NCI-H524 (cell line): ENCODE results near the gene GABBR2.

Experiments used
- DNase-seq, 2 experiments: peaks; one replicate each; lab custom pipeline; 2025; lab: John Stamatoyannopoulos, UW

Gene GABBR2

DNA sequence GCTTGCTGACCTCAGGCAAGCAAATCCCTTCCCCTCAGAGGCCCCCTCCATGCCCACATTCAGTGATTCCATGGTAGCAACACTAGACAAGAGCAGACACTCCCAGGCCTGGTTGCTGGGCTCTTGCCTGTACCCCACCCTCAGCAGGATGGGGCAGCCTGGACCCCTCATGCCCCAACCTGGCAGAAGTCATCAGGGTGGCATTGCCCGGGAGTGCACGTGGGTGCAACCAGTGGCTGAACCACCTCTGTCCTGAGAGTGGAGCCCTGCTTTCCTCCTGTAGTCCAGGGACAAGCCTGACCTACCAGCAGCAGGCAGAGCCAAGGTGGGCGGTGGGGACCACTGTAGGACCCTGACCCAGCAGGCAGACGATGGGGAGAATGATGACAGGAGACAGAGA lies 387.5 kb downstream of the GABBR2 start:
- no peak for DNase-seq

DNA sequence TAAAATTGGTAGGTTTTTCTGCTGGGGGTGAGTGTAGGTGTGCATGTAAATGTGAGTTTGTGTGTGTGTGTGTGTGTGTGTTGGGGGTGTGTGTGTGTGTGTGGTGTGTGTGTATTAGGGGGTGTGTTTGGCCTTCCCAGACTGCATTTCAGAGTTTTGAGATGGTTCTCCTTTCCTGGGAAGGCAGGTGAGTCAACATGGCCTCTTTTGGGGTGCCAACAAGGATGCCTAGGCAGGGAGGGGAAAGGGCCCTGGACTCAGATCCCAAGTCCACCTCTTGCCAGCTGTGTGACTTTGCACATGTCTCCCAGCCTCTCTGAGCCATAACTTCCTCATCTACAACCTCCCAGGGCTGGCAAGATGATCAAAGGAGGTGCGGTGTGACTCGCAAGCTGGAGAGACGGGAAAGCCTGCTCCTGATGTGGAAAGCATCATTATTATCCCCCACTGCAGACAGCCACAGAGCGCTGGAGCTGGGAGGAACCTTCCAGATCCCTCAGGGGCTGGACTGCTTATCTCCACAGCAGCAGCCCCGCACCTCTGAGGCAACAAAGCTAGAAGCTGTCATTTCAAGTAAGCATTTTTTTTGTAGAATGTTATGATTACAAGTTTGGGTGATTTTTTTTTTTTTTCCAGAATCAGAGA lies 389.8 kb downstream of the GABBR2 start:
- DNase-seq: no peak

GRCh38 chr9:98318041-98318790 lies 390.5 kb downstream of the GABBR2 start:
- DNase-seq: peak; percentile 8 to 66

- DNase-seq: peak; percentile 89 to 94
These were observed 391.4 kb downstream of the GABBR2 start for GRCh38 chr9:98317134-98317857.

DNA sequence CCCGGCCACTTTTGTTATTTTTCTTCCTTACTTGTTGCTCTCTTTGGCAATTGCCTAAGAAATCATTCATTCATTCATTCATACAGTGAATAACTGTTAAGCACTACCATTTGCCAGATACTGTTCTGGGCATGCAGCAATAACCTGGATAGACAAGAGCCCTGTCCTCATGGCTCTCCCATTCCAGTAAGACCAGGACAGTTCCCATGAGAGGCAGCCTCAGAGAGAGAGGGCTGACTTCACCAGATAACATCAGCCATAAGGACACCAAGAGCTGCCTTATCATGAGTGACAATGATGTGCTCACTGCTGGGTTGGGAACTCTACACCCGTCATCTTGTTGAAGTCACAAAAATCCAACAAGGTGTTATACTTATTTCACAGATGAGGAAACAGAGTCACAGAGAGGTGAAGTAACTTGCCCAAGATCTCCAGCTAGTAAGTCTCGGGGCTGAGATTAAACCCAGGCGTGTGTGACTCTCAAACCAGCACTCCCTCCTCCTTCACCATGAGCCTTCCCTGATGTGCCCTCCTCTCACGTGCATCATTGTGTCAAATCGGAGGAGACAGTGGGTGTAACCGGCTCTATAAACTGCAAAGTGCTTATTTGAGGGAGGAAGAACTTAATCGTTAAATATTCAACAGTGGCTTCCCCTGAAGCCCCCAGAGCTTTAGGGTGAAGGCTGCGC lies 392.1 kb downstream of the GABBR2 start:
- DNase-seq: peak; percentile 84 to 85

DNA sequence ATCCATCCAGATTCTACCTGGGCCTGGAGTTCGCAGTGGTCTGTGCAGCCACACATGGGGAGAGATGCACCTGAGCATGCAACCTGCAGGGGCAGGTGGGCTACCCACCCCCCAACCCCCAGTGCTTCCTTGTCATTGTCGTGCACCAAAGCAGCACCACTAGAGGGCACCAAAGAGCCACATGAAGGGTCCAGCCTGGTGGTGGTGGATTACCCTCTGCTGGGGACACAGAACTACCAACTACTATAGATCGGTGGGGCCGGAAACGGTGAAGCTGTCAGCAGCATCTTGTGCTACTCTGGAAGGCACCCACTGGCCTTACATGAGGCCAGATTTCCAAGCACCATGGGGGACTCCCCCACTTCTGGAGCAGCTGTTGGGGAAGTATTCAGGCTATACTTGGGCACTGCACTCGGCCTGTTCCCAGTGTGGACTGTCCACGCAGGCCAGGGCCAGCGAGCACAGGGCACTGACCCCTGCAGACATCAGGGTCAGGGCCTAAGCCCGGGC lies 393.1 kb downstream of the GABBR2 start:
- DNase-seq: peak; percentile 96 to 98

DNA sequence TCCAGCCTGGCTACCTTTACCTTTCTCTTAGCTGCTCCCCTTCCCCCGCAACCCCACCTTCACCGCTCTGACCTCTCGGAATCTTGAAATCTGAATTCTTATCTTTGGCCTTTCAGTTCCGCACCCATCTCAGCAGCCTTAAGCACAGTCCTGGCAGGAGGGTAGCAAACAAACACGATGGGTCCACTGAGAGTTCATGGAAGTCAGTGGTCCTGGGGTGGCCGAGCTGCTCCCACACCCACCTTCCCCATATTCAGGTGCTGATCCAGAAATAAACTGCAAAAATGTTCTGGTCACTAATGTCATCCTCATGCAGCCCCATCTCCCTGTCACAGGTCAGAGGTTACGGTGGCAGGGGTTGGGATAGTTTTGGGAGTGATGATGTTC lies 393.7 kb downstream of the GABBR2 start:
- no peak for DNase-seq

- DNase-seq: no peak
These were observed 394.2 kb downstream of the GABBR2 start for GRCh38 chr9:98314381-98315066.

DNA sequence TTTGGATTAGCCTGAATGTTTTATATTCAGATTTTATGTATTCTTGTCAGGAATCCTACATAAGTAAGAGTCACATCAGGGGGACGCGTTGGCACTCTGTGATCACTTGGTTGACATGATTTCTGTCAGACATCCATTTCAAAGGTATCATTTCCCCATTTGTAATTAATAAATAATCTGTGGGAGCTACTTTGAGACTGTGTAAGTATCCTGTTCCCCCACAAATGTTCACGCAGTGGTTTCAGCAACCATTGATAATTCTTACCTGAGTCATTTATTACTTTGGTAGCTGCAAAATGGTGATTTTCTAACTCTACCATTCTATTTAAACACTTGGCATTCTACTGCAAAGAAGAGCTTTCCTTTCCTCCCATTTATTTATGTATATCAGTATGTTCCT lies 396.4 kb downstream of the GABBR2 start:
- no peak for DNase-seq

GRCh38 chr9:98311541-98311940 lies 397.2 kb downstream of the GABBR2 start:
- peak in 1 of 2 experiments; percentile 14 for DNase-seq

GRCh38 chr9:98310752-98311392 lies 397.9 kb downstream of the GABBR2 start:
- DNase-seq: no peak

- peak; percentile 97 to 100 for DNase-seq
These were observed 402.2 kb downstream of the GABBR2 start for GRCh38 chr9:98306384-98307145.

- DNase-seq: no peak
These were observed 404.4 kb downstream of the GABBR2 start for GRCh38 chr9:98304381-98304780.

- no peak for DNase-seq
These were observed 405.1 kb downstream of the GABBR2 start for GRCh38 chr9:98303633-98304125.

DNA sequence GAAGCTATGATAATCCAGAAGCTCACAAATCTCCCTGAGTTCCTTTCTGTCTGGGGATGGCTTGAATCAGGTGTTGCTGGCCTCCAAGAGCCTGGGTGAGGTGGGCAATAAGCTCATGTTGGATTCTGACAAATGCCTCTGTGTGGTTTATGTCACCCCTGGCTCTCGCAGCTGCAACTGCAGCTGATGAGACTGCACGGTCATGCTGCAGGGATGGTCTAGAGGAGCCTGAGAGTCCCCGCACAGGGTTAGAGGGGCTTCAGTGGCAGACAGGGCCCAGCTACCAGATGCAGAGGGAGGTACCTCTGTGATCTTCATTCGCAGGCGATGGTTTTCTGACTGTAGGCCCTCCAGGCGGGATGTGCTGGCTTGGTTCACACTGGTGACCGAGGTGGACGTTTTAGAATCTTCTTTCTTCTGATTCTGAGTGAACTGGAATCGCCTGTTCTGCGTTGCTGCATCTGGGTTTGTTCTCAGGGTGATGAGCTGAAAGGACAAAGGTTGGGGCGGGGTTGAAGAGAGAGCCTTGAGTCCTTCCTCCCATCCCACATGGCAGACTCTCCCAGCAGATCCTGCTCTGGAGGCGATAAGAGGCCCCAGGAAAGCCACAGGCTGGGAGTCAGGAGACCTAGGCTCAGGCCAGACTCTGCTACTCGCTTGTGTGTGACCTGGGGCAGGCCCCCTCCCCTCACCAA lies 405.6 kb downstream of the GABBR2 start:
- no peak for DNase-seq

- DNase-seq: no peak
These were observed 406.6 kb downstream of the GABBR2 start for GRCh38 chr9:98302150-98302549.

GRCh38 chr9:98300611-98301010 lies 408.1 kb downstream of the GABBR2 start:
- no peak for DNase-seq

DNA sequence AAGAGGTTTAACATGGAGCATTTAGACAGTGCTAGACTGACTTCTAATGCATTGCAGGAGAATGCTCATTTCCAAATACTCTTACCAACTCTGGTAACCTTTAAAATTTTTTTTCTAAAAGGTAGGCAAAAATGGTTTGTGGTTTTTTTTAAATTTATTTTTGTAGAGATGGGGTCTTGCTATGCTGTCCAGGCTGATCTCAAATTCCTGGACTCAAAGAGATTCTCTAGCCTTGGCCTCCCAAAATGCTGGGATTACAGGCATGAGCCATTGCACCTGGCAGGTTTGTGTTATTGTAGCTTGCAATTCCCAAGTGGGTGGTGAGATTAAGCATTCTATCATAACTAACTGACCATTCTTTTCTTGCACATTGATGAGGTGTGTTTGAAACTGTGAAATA lies 410.3 kb downstream of the GABBR2 start:
- no peak for DNase-seq

DNA sequence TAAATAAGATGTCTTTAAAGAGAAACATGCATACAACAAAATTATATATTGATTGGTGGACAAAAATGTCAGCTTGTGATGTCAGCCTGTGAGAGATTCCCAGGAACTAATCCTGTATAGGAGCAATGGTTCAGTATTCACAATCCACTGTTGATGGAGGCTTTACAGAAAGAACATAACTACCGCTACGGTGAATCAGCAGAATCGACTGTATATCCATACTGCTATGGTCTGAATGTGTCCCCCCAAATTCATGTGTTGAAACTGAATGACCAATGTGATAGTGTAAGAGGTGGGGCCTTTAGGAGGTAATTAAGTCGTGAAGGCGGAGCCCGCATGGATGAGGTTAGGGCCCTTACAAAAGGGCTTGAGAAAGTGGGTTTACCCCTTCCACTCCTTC lies 412.9 kb downstream of the GABBR2 start:
- no peak for DNase-seq

- DNase-seq: no peak
These were observed 416.9 kb downstream of the GABBR2 start for GRCh38 chr9:98291820-98292219.
